HG03565 (cell line): ENCODE data around the gene CELA1.
A peak's percentile ranks its signal among the peaks of the same experiment; 100 is the strongest.

Experiments
- ATAC-seq: cut with Tn5 transposase; IDR thresholded peaks from one replicate; pipeline ENCODE4 v1.9.1; 2021; ENCODE audit warnings: mild to moderate bottlenecking, moderate library complexity; ENCODE audit not compliant: unreplicated experiment

The CELA1 gene

DNA sequence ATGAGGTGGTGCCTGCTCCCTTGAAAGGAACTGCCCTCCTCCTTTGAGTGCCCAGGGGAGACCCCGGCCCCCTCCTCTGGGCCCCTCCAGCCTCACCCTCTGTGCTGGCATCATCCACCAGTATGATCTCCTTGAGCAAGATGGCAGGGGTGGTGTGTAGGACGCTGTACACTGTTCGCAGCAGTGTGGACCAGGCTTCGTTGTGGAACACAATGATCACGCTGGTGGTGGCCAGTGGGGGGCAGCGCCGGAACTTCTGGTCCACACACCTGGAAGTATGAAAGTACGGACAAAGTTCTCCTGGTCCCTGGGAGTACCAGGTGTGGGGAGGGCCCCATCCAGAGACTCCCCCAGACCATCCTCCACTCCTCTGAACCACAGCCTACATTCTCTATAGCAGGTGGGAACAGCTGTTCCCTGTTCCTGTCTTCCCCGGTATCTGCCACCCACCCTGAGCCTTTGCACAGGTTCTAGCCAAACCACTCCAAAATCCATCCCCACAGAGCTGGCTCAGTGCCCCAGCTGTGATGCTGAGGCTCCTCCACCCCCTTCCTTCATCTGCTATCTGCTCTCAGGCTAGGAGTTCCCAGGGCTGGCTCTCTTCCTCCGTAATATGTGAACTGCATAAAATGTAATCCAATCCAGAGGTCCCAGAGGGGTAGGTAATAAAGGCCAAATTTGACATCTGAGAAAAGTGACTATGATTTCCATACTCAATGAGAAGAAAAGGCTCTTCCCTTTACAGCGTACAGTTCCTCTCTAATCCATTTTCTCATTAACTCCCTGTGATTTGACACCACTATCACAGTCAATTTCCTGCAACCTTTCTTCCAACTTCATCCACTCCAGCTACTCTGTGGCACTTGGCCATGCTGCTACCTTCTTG lies 30.9 kb upstream of the CELA1 start:
- no peak for ATAC-seq

DNA sequence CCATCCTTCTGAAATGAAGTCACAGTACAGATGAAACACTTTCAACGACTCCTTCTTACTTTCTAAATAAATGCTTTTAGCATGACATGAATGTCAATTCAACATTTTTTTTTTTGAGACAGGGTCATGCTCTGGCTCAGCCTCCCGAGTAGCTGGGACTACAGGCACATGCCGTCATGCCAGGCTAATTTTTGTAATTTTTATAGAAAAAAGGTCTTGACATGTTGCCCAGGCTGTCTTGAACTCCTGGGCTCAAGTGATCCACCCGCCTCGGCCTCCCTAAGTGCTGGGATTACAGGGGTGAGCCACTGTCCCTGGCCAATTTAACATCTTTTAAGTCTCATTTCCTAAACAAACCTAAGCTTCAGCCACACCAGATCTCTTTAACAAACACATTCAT lies 28.4 kb upstream of the CELA1 start:
- ATAC-seq: no peak

GRCh38 chr12:51374361-51374760 lies 27.9 kb upstream of the CELA1 start:
- no peak for ATAC-seq

GRCh38 chr12:51373187-51373586 lies 26.7 kb upstream of the CELA1 start:
- no peak for ATAC-seq

DNA sequence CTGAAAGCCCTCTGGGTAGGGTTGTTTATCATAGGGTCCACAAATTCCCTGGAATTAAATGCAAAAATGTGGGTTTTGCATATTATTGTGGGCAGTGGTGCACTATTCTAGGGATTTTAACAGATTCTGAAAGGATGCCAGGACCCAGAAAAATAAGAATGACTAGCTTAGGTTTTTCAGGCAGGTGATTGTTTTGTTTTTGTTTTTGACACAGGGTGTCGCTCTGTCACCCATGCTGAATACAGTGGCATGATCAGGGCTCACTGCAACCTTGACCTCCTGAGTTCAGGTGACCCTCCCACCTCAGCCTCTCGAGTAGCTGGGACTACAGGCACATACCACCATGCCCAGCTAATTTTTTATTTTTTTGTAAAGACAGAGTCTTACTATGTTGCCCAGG lies 25.5 kb upstream of the CELA1 start:
- ATAC-seq: no peak

DNA sequence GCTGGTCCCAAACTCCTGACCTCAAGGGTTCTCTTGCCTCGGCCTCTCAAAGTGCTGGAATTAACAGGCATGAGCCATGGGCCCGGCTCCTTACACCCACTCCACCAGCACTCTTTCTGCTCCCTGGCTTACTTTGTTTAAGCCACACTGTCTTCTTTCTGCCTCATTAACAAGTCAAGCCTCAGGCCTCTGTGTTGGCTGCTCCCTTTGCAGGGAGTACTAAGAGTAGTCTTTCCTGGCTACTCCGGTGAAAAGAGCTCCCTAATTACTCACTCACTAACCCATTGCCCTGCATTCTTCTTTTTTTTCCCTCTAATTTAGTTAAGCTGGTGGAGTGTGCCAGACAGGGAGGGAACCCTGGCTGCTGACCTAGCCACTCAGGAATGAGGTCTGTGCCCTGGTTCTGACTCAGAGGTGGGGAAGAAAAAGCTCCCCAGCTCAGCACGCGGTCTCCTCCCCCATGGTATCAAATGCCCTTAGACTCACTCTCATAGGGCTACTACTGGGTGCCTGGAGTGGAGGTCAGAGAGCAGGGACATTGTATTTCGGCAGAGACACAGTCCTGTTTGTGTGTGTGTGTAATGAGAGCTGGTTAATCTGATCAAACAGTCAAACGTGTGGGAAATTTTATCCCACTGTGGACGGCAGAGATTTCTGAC lies 24.9 kb upstream of the CELA1 start:
- ATAC-seq: no peak

GRCh38 chr12:51370667-51371066 lies 24.2 kb upstream of the CELA1 start:
- ATAC-seq: no peak

DNA sequence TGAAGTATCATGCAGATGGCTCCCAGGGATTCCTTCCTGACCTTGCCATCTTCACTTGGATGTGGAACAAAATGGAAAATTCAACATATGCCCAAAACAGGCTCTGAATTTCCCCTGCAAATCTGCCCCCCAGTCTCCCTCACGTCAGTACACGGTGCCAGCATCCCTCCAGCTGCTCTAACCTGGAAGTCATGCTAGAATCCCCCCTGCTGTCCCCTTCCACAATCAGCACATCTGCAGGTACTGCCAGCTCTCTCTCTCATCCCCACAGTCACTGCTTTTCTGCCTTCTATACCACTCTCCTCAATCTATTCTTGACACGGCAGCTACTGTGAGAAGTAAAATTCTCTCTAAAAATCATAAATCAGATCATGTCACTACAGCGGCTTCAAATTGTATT lies 23.1 kb upstream of the CELA1 start:
- no peak for ATAC-seq

GRCh38 chr12:51368640-51369517 lies 22.4 kb upstream of the CELA1 start:
- ATAC-seq: peak; percentile 97

DNA sequence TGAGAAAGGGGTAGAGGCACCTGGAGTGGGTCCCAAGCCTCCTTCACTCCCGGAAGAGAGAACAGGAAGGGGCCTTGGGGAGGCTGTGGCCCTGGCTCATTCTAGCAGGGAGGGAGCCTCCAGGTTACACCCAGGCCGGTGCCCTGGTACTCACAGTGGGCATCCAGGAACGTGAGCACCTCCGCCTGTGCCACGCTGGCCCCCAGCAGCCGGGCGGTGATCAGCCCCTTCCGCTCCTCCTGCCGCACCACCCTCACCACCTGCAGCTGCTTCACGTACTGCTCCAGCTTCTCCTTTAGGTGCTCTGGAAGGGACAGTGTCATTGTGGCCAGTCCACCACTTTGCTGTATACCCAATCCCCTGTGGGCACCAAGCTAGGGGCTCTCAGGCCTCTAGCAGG lies 18.8 kb upstream of the CELA1 start:
- no peak for ATAC-seq

GRCh38 chr12:51364001-51364400 lies 17.5 kb upstream of the CELA1 start:
- ATAC-seq: no peak

DNA sequence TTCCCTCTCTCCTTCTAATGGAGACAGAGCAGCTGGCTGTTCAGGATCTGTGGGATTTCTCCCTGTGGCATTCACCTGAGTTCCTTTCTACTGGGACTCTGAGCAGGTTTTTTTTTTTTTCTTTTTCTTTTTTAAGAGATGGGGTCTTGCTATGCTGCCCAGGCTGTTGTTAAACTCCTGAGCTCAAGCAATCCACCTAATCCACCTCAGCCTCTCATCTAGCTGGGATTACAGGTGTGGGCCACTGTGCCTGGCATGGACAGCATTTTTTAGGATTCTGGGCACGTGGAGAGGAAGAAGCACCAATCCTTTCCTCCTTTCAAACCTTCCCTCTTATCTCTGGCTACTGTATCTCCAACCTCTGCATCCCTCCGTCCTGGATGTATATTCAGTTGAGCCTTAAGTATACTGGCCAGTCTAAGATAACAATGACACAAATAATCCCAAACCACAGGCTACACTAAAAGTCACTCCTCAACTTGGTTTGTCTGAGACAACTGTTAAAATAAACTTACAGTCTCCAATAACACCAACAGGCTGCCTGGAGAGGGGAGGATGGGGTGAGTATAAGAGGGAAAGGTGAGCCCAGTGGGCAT lies 16.4 kb upstream of the CELA1 start:
- no peak for ATAC-seq

GRCh38 chr12:51362307-51362706 lies 15.8 kb upstream of the CELA1 start:
- no peak for ATAC-seq

DNA sequence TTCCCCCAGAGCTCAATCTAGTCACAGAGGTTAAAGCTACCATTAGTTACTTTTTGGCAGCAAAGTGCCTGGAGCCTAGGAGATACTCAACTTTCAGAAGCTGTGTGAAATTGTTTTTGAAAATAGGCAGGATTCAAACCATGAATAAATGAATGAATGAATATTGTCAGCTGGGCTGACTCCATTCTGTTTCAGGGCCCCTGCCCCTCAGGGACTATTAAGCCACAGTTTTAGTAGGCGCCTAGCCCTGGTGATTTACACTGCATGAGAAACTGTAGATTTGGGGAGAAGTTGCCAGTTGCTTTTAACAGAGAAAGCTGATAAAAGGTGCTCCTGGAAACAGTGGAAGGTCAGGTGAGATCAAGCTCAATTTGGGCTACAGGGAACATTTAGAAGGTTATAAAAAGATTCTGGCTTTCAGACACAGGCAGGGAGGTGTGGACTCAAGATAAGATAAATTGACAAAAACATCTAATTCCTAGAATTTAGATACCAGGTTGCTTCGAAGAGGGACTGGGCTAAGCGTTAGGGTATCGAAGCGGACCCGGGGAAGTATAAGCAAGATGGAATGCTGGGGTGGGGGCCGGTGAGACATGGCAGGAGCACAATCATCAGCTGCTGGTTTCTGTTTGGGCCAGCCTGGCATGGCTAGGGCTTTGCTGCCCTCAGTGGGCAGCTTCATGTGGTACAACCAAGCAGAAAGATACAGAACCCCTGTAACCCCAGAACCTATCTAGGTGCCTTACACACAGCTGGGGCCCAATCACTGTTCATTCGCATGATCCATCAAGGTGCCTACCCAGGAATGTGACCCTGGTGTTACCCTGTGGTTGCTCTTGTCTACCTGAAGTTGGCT lies 14.9 kb upstream of the CELA1 start:
- ATAC-seq: no peak

GRCh38 chr12:51360315-51360714 lies 13.8 kb upstream of the CELA1 start:
- no peak for ATAC-seq

DNA sequence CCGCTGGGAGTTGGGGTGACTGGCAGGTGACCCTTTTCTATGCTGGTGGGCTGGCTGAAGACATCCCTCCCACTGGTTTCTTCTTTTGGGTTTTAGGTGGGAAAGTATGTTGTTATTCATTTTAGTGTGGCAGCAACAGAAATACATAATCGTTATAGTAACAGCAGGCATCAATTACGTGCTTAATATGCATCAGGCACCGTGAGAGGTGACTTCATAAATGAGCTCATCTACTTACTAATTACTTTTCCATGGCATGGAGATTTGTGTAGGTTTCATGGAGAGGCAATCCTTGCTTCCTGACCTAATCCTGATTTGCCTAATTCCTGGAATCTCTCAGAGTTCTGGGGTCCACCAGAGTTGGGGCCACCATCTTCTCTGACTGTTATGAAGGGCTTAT lies 13.4 kb upstream of the CELA1 start:
- ATAC-seq: no peak

DNA sequence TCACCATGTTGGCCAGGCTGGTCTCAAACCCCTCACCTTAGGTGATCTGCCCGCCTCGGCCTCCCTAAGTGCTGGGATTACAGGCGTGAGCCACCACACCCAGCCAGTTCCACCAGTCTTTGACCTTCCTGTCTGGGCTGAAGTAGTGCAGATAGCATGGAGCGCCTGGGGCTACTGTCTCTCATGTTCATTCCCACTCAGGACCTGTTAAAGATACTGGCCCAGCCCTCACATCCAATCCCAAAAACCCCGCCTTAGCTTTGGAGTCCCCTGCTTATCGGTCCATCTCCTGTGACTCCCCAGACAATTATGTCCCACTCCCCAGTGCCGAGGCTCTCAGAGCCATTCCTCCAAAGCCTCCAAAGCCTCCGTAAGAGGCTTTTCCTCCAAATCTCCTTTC lies 12.0 kb upstream of the CELA1 start:
- no peak for ATAC-seq

DNA sequence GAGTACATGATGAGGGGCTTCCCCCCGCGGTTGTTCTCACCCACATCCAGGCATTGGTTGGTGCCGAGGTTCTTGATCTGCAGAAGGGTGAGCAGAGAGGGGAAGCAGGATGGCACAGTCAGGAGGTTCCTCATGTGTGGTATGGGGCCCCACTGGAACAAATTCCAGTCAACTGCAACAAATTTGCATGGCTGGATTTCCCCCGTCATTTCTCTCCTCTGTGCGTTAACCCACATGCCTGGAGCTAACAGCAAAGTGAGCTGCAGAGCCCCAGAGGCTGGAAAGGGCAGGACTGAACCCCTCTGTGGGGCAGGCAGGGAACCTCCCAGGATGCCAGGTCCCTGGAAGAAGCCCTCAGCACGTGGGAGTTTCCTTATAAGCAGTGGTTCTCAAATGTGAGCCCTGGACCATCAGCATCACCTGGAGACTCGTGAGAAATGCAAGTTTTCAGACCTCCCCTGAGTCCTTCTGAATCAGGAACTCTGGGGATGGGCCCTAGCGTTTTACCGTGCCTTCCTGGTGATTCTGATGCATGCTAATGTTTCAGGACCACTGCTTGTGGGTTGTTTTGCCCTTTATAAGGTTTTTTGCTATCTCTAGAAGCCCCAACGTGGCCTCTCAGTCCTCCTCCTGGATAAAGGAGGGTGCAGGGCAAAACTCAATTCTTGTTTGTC lies 11.0 kb upstream of the CELA1 start:
- ATAC-seq: no peak

GRCh38 chr12:51351913-51352532 lies 5.5 kb upstream of the CELA1 start:
- ATAC-seq: no peak
